Nasal cavity respiratory epithelium epithelial cell of viscerocranial mucosa (primary cell): ENCODE data around the gene DCUN1D2. TPM values are rescaled to one million over a fixed set of nuclear protein-coding genes. Genes with fewer than 3 reads are reported as not detected.

Experiments
- total RNA-seq: library from RNA; depleted of rRNA; stranded (reverse); fragments of >200 nt; gene quantifications from 2 replicates; pipeline ENCODE4 v1.2.3, GENCODE V29; 2014

The DCUN1D2 gene
- 16.1 and 17.8 TPM in 2 replicates for total RNA-seq

GRCh38 chr13:113490496-113491417 lies at the start of gene DCUN1D2:
Gene DCUN1D2, minus strand, starts transcription at chr13:113490711. Its CDS starts 42 bp downstream, at chr13:113490669.

DNA sequence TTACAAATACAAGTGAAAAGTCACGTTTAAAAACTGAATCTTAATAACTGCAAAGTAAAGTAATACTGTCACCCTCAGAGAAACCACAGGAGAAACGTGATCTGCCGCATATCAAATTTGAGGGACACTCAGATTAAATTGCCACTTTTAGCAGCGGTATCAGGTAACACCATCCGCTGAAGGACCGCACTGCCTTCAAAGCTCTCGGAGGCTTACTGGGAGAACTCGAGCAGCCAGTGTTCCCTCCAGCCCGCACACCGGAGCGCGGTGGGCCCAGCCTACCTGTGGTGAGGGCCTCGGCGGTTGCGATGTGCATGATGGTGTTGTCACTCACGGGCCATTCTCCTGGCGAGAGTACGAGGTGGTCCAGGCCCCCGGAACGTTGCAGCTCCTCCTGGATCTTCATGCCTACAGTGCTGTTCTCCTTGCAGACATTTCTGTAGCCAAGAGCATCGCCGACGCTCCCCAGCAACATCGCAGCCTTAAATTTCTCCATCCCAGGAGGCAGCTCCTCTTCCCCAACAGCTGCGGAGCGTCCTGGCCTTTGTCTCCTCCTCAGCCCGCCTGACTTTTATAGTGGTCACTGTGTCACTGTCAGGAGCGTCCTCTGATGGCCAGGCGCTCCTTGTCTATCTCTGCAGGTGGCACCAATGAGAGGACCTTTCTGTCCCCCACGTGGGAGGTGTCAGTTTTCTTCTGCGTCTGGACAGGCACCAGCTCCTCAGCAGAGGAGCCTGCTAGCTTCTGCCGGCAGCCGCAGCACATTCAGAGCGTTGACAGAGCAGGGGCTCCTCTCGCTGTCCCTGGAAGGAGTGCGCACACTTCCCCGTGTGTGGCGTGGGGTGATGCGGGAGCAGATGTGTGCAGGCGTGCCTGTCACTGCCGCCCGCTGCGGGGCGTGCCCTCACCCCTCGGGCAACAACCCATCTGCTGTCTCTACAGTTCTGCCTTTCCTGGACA lies 37.3 kb downstream of the DCUN1D2 start, which contains the start of gene ADPRHL1:
Gene ADPRHL1 (minus strand): TSS at position 547 of the 960 bp plus-strand sequence. CDS start 51 bp downstream, at position 496.

Other genes with a start within 250 kb of the DCUN1D2 start
- gene LAMP1, start 193.5 kb downstream of the DCUN1D2 start, total RNA-seq: 250 and 365 TPM in 2 replicates
- 6.5 and 9.3 TPM in 2 replicates for gene GRTP1, start 126.6 kb downstream of the DCUN1D2 start, total RNA-seq
- gene ADPRHL1, start 37.2 kb downstream of the DCUN1D2 start, total RNA-seq: 1.0 and 1.9 TPM in 2 replicates
- 40.3 and 72.1 TPM in 2 replicates for gene TFDP1, start 94.0 kb upstream of the DCUN1D2 start, total RNA-seq
- gene ATP4B, start 167.5 kb upstream of the DCUN1D2 start, total RNA-seq: not detected in 2 replicates
- not detected in 2 replicates for gene GRK1, start 176.5 kb upstream of the DCUN1D2 start, total RNA-seq